KMS-11 (cell line): ENCODE measurements around the gene EXOC3L4.

Source experiments
- H2AFZ ChIP-seq: fragments of 200-600 bp; sonication (generic); 2 replicates; pipeline ENCODE4 v1.6.1; 2016; ENCODE audit warnings: antibody characterized with exemption, mixed run types, low read depth
- H3K27ac ChIP-seq: fragments of 200-600 bp; sonication (generic); 2 replicates; pipeline ENCODE4 v1.6.1; 2016; ENCODE audit warnings: mild to moderate bottlenecking, mixed run types
- H3K27me3 ChIP-seq: fragments of 200-600 bp; sonication (generic); 2 replicates; pipeline ENCODE4 v1.6.1; 2017; ENCODE audit warnings: mild to moderate bottlenecking, low read depth, mixed run types, moderate library complexity; ENCODE audit not compliant: insufficient read depth
- H3K36me3 ChIP-seq: fragments of 200-600 bp; sonication (generic); 2 replicates; pipeline ENCODE4 v1.6.1; 2017; ENCODE audit warnings: mild to moderate bottlenecking, mixed run types; ENCODE audit not compliant: insufficient read depth
- H3K4me1 ChIP-seq: fragments of 200-600 bp; sonication (generic); 2 replicates; pipeline ENCODE4 v1.6.1; 2016; ENCODE audit warnings: mild to moderate bottlenecking, low read depth, mixed run types; ENCODE audit not compliant: poor library complexity, severe bottlenecking
- H3K4me2 ChIP-seq: fragments of 200-600 bp; sonication (generic); 2 replicates; pipeline ENCODE4 v1.7.0; 2016; ENCODE audit warnings: mild to moderate bottlenecking, mixed run types
- H3K4me3 ChIP-seq: fragments of 200-600 bp; sonication (generic); IDR thresholded peaks from 2 replicates; pipeline ENCODE4 v1.6.1; 2017; ENCODE audit warnings: low read depth, low read length, mixed read lengths; ENCODE audit not compliant: insufficient read depth
- H3K79me2 ChIP-seq: fragments of 200-600 bp; sonication (generic); 2 replicates; pipeline ENCODE4 v1.6.1; 2016; ENCODE audit warnings: low read depth, mixed run types; ENCODE audit not compliant: insufficient read depth
- H3K9ac ChIP-seq: fragments of 200-600 bp; sonication (generic); 2 replicates; pipeline ENCODE4 v1.6.1; 2016; ENCODE audit warnings: mild to moderate bottlenecking, mixed run types
- H4K20me1 ChIP-seq: fragments of 200-600 bp; sonication (generic); 2 replicates; pipeline ENCODE4 v1.6.1; 2016; ENCODE audit warnings: mild to moderate bottlenecking, mixed run types; ENCODE audit not compliant: insufficient read depth
- CTCF ChIP-seq: fragments of 200-600 bp; sonication (generic); conservative IDR thresholded peaks from 2 replicates; pipeline ENCODE4 v1.6.1; 2017; ENCODE audit warnings: low read depth, mild to moderate bottlenecking, antibody characterized with exemption, low read length, moderate library complexity, mixed read lengths

Gene EXOC3L4

GRCh38 chr14:103132381-103133209, 38.1 kb downstream of the EXOC3L4 start:
- H3K27ac ChIP-seq: no peak overlapping the region
- no peak overlapping the region for H3K9ac ChIP-seq
- TF ChIP-seq CTCF: no peak
- no peak overlapping the region for H3K4me3 ChIP-seq
- no peaks in the 10 kb centered on the region for H3K27me3 ChIP-seq
- H3K4me1 ChIP-seq: no peaks in the 10 kb centered on the region
- H2AFZ ChIP-seq: no peak overlapping the region
- H3K4me2 ChIP-seq: no peak overlapping the region
- no peaks in the 10 kb centered on the region for H3K79me2 ChIP-seq
- no peaks in the 10 kb centered on the region for H4K20me1 ChIP-seq
- H3K36me3 ChIP-seq: no peaks in the 10 kb centered on the region

- Histone ChIP-seq H3K79me2 (no peaks in the 10 kb centered on the region), H3K4me3 (no peak overlapping the region), H4K20me1 (no peaks in the 10 kb centered on the region), H3K9ac (no peak overlapping the region), H3K4me1 (no peaks in the 10 kb centered on the region), H3K27ac (no peak overlapping the region), H3K36me3 (no peaks in the 10 kb centered on the region), H2AFZ (no peak overlapping the region), H3K4me2 (no peak overlapping the region), H3K27me3 (no peaks in the 10 kb centered on the region)
- TF ChIP-seq CTCF: no peak
These were observed 39.0 kb downstream of the EXOC3L4 start for GRCh38 chr14:103133210-103134140.

- H3K27ac ChIP-seq: no peak overlapping the region
- no peaks in the 10 kb centered on the region for H4K20me1 ChIP-seq
- no peaks in the 10 kb centered on the region for H3K36me3 ChIP-seq
These were observed 39.9 kb downstream of the EXOC3L4 start for GRCh38 chr14:103134405-103134804.

GRCh38 chr14:103134919-103135318, 40.4 kb downstream of the EXOC3L4 start:
- Histone ChIP-seq H3K4me1 (peaks cover 1% of the 10 kb centered on the region), H4K20me1 (no peaks in the 10 kb centered on the region), H3K4me2 (no peak overlapping the region), H3K79me2 (no peaks in the 10 kb centered on the region), H2AFZ (no peak overlapping the region), H3K4me3 (no peak overlapping the region), H3K36me3 (no peaks in the 10 kb centered on the region), H3K9ac (no peak overlapping the region), H3K27ac (no peak overlapping the region), H3K27me3 (no peaks in the 10 kb centered on the region)
- TF ChIP-seq CTCF: no peak

More at GRCh38 chr14:103134405-103134804, 39.9 kb downstream of the EXOC3L4 start:
- Histone ChIP-seq H3K79me2 (no peaks in the 10 kb centered on the region), H3K9ac (no peak overlapping the region), H3K4me2 (no peak overlapping the region), H3K4me3 (no peak overlapping the region), H2AFZ (no peak overlapping the region), H3K4me1 (no peaks in the 10 kb centered on the region), H3K27me3 (no peaks in the 10 kb centered on the region)
- no peak for TF ChIP-seq CTCF
